ENCODE results near the gene MOSMO.
"Not testable (repeated sequence)": the region's sequence is repeated elsewhere in the genome, so short reads cannot be mapped to it uniquely, and the experiment has no call there.

- not testable (repeated sequence) for TF ChIP-seq CTCF (IDR thresholded peaks at IDR 0.05; ENCODE audit: extremely low read depth in 1 of 2, insufficient read depth in 1 of 2, low read depth in 1 of 2, low read length in 2 of 2); EZH2 (IDR thresholded peaks at IDR 0.05; ENCODE audit: borderline replicate concordance, low read depth, low read length, severe bottlenecking); POLR2A (IDR thresholded peaks at IDR 0.05; ENCODE audit: low read depth, low read length); MAX (IDR thresholded peaks at IDR 0.05; ENCODE audit: insufficient read depth, insufficient read length); POLR2AphosphoS5 (IDR thresholded peaks at IDR 0.05; ENCODE audit: insufficient read depth, low read depth, low read length); JUN (IDR thresholded peaks at IDR 0.05; ENCODE audit: borderline replicate concordance, insufficient read depth, insufficient read length, low read depth); GATA2 (IDR thresholded peaks at IDR 0.05; ENCODE audit: insufficient read depth, insufficient read length, low read depth, low read length)
Measured at GRCh38 chr16:22111629-22112028, 103.7 kb downstream of the MOSMO start.

Measured in endothelial cell of umbilical vein (primary cell).